Fibroblast of the aortic adventitia (primary cell): ENCODE data around the gene TRAF1. TPM values are rescaled to one million over a fixed set of nuclear protein-coding genes. Genes with fewer than 3 reads are reported as not detected.

Experiments used
- DNase-seq: peaks from one replicate; pipeline ENCODE4 v3.0.0-alpha.2; 2010; ENCODE audit warnings: low read depth
- H3K4me3 ChIP-seq: 2 replicates; pipeline ENCODE4 v1.5.1; 2011; ENCODE audit warnings: low read depth, mild to moderate bottlenecking, control low read depth, low read length, moderate library complexity
- total RNA-seq: library from RNA; depleted of rRNA; stranded (reverse); fragments of >200 nt; gene quantifications from 2 replicates; pipeline ENCODE4 v1.2.3, GENCODE V29; 2012; ENCODE audit warnings: low replicate concordance
- TF ChIP-seq, protein P1 (sequence below): IDR thresholded peaks from 2 replicates; pipeline ENCODE4 v1.5.1; 2011; ENCODE audit warnings: mild to moderate bottlenecking, low read length, control low read depth, inconsistent platforms; ENCODE audit not compliant: insufficient read depth

The TRAF1 gene
- total RNA-seq, 1 donor, result 8.5 TPM

DNA sequence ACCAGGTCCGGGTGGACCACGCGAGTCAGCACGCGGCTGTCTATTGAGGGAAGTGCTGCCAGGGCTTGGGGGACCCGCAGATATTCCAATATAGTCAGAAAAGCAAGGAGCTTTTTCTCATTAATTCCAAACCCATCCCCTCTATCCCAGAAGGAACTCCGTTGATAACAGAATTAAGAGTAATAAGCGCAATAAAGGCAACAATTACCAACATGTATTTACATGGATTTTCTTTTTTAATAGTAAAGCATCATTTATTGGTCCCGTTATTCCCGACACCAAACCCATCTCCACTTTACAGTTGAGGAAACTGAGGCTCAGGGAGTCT lies 57.3 kb downstream of the TRAF1 start:
- DNase-seq, result no peak
- TF ChIP-seq, protein P1, sequence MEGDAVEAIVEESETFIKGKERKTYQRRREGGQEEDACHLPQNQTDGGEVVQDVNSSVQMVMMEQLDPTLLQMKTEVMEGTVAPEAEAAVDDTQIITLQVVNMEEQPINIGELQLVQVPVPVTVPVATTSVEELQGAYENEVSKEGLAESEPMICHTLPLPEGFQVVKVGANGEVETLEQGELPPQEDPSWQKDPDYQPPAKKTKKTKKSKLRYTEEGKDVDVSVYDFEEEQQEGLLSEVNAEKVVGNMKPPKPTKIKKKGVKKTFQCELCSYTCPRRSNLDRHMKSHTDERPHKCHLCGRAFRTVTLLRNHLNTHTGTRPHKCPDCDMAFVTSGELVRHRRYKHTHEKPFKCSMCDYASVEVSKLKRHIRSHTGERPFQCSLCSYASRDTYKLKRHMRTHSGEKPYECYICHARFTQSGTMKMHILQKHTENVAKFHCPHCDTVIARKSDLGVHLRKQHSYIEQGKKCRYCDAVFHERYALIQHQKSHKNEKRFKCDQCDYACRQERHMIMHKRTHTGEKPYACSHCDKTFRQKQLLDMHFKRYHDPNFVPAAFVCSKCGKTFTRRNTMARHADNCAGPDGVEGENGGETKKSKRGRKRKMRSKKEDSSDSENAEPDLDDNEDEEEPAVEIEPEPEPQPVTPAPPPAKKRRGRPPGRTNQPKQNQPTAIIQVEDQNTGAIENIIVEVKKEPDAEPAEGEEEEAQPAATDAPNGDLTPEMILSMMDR, result no peak
- peak overlapping the region; percentile 66 for H3K4me3 ChIP-seq

DNA sequence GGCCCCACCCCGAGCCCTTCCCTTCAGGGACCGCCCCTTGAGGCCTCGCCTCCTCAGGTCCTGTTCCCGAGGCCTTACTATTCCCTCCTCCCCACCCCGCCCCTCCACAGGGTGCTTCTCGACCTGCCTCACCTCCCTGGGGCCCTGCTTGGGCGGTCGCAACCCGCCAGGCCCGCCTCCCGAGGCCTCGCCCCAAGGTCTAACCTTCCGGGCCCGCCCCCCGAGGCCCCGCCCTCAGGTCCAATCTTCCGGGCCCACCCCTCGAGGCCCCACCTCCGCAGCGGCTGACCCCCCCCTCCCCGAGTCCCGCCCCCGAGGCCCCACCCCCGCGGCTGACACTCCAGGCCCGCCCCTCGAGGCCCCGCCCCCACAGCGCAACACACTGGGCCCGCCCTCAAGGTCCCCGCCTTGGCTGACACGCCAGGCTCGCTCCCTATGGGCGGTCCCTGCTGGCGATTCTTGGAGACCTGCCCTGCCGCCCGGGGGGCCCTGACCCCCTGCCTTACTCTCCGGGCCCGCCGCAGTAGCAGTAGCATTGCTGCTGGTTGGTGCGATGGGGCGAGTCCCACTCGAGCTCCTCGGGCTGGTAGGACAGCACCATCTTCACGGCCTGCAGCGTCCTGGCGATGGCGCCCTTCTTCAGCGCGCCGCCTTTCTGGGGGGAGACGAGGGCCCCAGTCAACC lies 57.8 kb downstream of the TRAF1 start:
- H3K4me3 ChIP-seq, result peak overlapping the region; percentile 66
- TF ChIP-seq, protein P1, result peak; percentile 61
- DNase-seq, result peak; percentile 87

DNA sequence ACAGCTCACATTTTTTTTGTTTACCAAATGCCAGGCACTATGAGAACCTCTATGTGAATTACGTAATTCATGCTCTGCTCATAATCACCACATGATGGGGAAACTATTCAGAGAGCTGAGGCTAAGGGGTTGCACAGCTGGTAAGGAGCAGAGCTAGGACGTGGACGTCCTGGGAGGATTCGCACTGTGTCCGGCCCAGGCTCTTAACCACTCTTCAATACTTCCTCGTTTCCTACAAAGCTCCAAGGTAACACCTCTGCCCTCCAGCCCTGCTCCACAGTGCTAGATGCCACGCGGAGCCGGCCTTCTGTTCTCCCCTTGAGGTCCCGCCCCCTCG lies 58.3 kb downstream of the TRAF1 start:
- TF ChIP-seq, protein P1, result no peak
- peak; percentile 74 for DNase-seq

DNA sequence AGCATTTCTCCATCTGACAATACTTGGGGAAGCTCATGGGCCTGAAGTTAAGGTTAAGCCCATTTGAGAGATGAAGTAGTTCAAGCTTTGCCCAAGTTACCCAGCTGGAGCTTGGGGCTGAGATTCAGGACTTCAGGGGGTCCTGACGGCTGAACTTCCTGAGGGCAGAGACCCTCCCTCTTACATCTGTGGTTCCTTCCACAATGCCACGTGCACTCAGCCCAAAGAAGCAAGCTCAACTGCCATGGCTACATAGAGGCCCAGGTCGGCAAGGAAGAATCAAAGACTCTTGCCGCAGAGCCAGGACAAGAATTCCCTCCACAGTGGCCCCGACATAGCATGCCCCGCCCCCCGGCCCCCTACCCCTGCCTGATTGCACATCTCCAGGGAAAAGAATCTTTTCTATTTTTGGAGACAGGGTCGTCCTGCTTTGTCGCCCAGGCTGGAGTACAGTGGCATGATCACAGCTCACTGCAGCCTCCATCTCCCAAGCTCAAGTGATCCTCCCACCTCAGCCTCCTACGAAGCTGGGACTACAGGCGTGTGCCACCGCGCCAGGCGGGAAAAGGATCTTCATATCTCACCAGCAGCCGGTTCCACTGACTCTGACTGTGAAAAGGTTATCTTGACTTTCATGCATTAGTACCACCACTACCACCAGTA lies 58.8 kb downstream of the TRAF1 start:
- DNase-seq, result no peak
- no peak overlapping the region for H3K4me3 ChIP-seq

More for the DNA sequence above, 58.3 kb downstream of the TRAF1 start:
- H3K4me3 ChIP-seq, result peak overlapping the region; percentile 58

DNA sequence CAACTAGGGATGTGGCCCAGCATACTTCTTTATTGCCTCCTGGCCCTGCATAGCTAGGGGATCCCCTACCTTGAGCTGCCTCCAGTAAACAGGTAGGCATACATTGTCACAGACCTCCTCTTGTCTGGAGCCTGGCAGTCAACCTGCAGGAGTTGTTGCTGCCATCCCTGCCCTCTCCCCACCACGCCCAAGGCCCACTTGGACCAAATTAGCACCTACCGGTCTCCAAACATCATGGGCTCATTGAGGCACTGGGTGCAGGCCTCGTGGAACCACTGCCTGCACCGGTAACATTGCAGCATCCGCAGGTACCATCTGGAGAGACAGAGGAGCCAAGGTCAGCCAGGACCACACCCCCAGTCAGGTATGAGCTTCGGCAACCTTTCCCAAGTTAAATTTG lies 59.9 kb downstream of the TRAF1 start:
- no peak for DNase-seq
- TF ChIP-seq, protein P1, result no peak
- no peak overlapping the region for H3K4me3 ChIP-seq

More for the DNA sequence above, 58.8 kb downstream of the TRAF1 start:
- TF ChIP-seq, protein P1, result no peak

DNA sequence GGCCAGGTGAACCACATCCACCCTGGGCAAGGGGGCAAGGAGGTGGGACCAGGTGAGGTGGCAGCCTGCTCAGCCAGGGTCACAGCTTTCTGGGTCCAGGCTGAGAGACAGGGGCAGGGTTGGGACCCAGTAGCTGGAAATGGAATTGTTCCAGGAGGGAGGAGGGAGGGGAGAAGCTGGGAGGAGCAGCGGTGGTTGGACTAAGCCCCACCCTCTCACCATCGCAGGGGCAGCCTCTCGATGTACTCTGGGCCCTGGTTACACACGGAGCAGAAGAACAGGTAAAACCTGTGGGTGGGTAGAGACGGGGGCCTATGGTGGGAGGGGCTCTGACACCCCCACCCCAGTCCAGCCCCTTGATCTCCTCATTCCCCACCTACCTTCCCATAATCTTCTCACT lies 60.8 kb downstream of the TRAF1 start:
- H3K4me3 ChIP-seq, result no peak overlapping the region
- TF ChIP-seq, protein P1, result no peak
- DNase-seq, result no peak
